ENCODE data around the gene LRWD1.
"Not testable (repeated sequence)": the region's sequence is repeated elsewhere in the genome, so short reads cannot be mapped to it uniquely, and the experiment has no call there.

DNA sequence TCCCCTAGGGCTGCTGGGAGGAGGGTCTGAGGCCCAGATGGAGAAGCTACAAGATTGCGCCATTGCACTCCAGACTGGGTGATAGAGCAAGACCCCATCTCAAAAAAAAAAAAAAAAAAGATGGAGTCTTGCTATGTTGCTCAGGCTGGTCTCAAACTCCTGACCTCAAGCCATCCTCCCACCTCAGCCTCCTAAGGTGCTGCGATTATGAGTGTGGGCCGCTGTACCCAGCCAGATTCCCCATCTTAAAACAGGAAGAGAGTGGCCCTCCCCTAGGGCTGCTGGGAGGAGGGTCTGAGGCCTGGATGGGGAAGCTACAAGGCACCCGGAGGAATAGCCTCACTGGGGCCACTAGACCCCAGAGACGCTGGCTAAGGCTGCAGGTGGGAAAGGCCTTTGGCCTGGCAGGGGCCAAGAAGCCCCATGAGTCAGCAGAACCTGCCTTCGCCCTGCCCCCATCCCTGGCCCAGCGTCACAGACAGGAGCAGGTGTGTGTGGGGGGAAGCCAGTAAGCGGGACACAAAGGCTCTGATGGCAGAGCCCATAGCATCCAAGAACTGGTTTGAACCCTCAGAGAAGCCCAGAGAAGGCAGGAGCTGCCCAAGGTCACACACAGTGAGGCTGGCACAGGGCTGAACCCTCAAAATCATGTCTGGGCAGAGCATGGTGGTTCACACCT, 42.8 kb downstream of the LRWD1 start:
- TF ChIP-seq, protein P1, sequence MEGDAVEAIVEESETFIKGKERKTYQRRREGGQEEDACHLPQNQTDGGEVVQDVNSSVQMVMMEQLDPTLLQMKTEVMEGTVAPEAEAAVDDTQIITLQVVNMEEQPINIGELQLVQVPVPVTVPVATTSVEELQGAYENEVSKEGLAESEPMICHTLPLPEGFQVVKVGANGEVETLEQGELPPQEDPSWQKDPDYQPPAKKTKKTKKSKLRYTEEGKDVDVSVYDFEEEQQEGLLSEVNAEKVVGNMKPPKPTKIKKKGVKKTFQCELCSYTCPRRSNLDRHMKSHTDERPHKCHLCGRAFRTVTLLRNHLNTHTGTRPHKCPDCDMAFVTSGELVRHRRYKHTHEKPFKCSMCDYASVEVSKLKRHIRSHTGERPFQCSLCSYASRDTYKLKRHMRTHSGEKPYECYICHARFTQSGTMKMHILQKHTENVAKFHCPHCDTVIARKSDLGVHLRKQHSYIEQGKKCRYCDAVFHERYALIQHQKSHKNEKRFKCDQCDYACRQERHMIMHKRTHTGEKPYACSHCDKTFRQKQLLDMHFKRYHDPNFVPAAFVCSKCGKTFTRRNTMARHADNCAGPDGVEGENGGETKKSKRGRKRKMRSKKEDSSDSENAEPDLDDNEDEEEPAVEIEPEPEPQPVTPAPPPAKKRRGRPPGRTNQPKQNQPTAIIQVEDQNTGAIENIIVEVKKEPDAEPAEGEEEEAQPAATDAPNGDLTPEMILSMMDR (IDR thresholded peaks at IDR 0.05): not testable (repeated sequence)
- not testable (repeated sequence) for TF ChIP-seq EP300, POLR2A (IDR thresholded peaks at IDR 0.05)

Data from sigmoid colon (tissue), 4 donors.